Fibroblast of pulmonary artery (primary cell): ENCODE measurements around the gene RNF150.

Experiments used
- DNase-seq: peaks from one replicate; pipeline ENCODE4 v3.0.0-alpha.2; 2010; ENCODE audit warnings: low read depth
- H3K4me3 ChIP-seq: replicated peaks from 2 replicates; pipeline ENCODE4 v1.5.1; 2011; ENCODE audit warnings: low read depth, mild to moderate bottlenecking, control low read depth, low read length, moderate library complexity
- CTCF ChIP-seq: IDR thresholded peaks from 2 replicates; pipeline ENCODE4 v1.5.1; 2011; ENCODE audit warnings: mild to moderate bottlenecking, control low read depth, low read length, inconsistent platforms; ENCODE audit errors: missing control alignments

The RNF150 gene

GRCh38 chr4:141078871-141079270 lies 54.4 kb downstream of the RNF150 start:
- H3K4me3 ChIP-seq = no peak overlapping the region
- DNase-seq = peak; percentile 48
- TF ChIP-seq CTCF = no peak

DNA sequence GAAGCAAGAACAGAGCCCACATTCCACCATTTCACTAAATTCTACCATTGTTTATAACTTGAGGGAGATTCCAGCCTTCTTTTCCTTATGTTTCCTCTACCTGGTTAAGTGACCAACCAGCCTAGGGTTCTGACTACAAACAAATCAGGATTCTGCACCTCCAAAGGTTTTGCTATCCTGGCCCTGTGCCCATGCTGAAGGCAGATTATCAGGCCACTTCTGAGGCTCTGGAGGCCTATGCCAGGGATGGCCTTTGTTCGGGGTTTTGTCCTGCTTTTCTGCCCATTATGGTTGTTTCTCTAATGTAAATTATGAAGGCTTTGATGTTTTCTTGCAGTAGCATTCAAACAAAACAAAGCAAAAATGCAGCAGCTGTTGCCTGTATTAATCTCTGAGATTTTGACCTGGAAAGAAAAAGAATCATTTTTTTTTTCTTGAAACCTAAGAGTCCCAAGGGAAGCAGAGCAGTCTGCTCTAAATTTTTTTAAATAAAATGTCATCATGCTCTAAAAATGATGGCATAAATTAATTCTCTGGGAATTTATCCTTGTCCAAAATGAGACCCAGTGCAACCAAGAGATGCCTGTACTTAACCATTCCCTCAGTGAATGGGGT lies 55.6 kb downstream of the RNF150 start:
- DNase-seq = no peak
- no peak overlapping the region for H3K4me3 ChIP-seq
- no peak for TF ChIP-seq CTCF

DNA sequence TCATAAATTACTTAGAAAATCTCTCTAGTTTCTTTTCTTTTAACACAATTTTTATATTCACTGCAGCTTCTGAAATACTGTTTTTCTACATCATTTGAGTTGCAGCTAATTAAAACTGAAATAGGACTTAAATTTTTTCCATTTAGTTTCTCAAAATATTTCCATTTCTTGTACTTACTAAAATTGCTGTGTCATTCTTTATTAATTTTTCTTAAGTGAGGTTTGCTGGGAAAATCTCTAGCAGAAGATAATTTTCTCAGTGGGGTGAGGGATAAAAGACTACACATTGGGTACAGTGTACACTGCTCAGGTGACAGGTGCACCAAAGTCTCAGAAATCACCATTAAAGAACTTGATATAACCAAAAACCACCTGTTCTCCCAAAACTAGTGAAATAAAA lies 57.7 kb downstream of the RNF150 start:
- DNase-seq = no peak
- H3K4me3 ChIP-seq = no peak overlapping the region
- TF ChIP-seq CTCF = no peak

- peak; percentile 8 for DNase-seq
- no peak for TF ChIP-seq CTCF
These were observed 59.0 kb downstream of the RNF150 start for GRCh38 chr4:141074098-141074878.

GRCh38 chr4:141066690-141067089 lies 66.6 kb downstream of the RNF150 start:
- TF ChIP-seq CTCF = no peak
- no peak overlapping the region for H3K4me3 ChIP-seq
- DNase-seq = no peak

More at GRCh38 chr4:141074098-141074878, 59.0 kb downstream of the RNF150 start:
- H3K4me3 ChIP-seq = no peak overlapping the region

DNA sequence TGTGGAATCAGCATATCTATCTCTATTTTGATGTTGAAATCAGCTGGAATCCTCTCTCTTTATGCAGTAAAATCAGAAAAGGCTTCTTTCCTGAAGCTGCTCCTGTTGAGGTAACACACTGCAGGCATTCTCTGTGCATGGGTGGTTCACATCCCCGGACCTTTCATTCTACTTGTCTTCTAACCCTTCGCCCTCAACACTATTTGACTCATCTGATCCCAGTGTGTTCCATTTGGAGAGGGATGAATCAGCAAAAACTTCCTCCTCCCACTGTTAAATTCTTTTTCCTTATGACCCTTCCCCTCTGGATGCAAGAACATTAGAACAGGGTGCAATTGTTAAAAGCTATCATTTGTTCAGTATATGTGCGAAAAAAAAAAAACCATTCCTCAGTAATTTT lies 67.4 kb downstream of the RNF150 start:
- no peak overlapping the region for H3K4me3 ChIP-seq
- DNase-seq = no peak
- no peak for TF ChIP-seq CTCF
